Measurements from ENCODE around the gene TSPAN5. TPM values are rescaled to one million over a fixed set of nuclear protein-coding genes. Genes with fewer than 3 reads are reported as not detected.

Gene TSPAN5
- polyA plus RNA-seq, 1 of the 3 experiments (the other 2 are of a cell fraction), result 38.6 TPM

GRCh38 chr4:98508248-98508647 lies 150.2 kb downstream of the TSPAN5 start:
- Histone ChIP-seq H3K27me3 (ENCODE audit: insufficient read depth) (no peaks in the 10 kb centered on the region), H3F3A (replicated peaks; ENCODE audit: insufficient read depth) (peaks cover 18% of the 10 kb centered on the region), H4K20me1 (ENCODE audit: insufficient read depth) (no peaks in the 10 kb centered on the region), H2AFZ (ENCODE audit: low read depth) (no peak overlapping the region), H3K9ac (no peak overlapping the region), H3K4me1 (ENCODE audit: control insufficient read depth in 1 of 2, insufficient read depth in 2 of 2, low read depth in 1 of 2, low read length in 1 of 2) (peaks cover 0 to 41% of the 10 kb centered on the region in 2 experiments), H3K79me2 (ENCODE audit: insufficient read depth) (peaks cover 65% of the 10 kb centered on the region), H3K9me2 (no peaks in the 10 kb centered on the region), H3K36me3 (replicated peaks in 1 of 2; ENCODE audit: control insufficient read depth in 1 of 2, insufficient read depth in 2 of 2, low read length in 1 of 2) (peaks cover 2 to 9% of the 10 kb centered on the region in 2 experiments), H3K9me3 (no peaks in the 10 kb centered on the region), H3K27ac (ENCODE audit: low read depth in 2 of 2, low read length in 1 of 2) (peak overlapping the region in 1 of 2 experiments; percentile 88; a peak in 1 of 4 replicates), H3K4me3 (ENCODE audit: low read depth in 2 of 2, low read length in 1 of 2) (no peak overlapping the region), H3K4me2 (no peak overlapping the region)
- no peak for DNase-seq
- ChIA-PET CTCF (interaction anchor here (0.6 kb wide), 1 partner anchor 400 kb away, joined by 4 read pairs; no protein-coding TSS in a partner anchor), POLR2A (no interaction called here)
- WGBS (ENCODE audit: low lambda C conversion rate), result 94% methylated on average over 4 of the region's 4 CpGs
- TF ChIP-seq RXRA (IDR thresholded peaks at IDR 0.05; ENCODE audit: borderline replicate concordance, low read depth), result no peak
- TF ChIP-seq RCOR1 (IDR thresholded peaks at IDR 0.05; ENCODE audit: low read length), result no peak
- no peak for TF ChIP-seq TAF1 (IDR thresholded peaks at IDR 0.05; ENCODE audit: borderline replicate concordance, low read depth, low read length)
- TF ChIP-seq SMC3 (IDR thresholded peaks at IDR 0.05; ENCODE audit: low read depth, low read length), result no peak
- no peak for TF ChIP-seq GABPA (IDR thresholded peaks at IDR 0.05; ENCODE audit: low read depth)
- no peak for TF ChIP-seq MXI1 (IDR thresholded peaks at IDR 0.05; ENCODE audit: low read depth, low read length)
- no peak for TF ChIP-seq JUND (IDR thresholded peaks at IDR 0.05)
- no peak for TF ChIP-seq TEAD4 (IDR thresholded peaks at IDR 0.05; ENCODE audit: borderline replicate concordance, insufficient read depth)
- TF ChIP-seq FOSL2 (IDR thresholded peaks at IDR 0.05; ENCODE audit: borderline replicate concordance, low read depth), result no peak
- no peak for TF ChIP-seq PBX3 (IDR thresholded peaks at IDR 0.05)
- TF ChIP-seq YY1 (IDR thresholded peaks at IDR 0.05; ENCODE audit: low read depth), result no peak
- no peak for TF ChIP-seq NFIC (IDR thresholded peaks at IDR 0.05; ENCODE audit: borderline replicate concordance)
- TF ChIP-seq, protein P1, sequence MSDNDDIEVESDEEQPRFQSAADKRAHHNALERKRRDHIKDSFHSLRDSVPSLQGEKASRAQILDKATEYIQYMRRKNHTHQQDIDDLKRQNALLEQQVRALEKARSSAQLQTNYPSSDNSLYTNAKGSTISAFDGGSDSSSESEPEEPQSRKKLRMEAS (IDR thresholded peaks at IDR 0.05; ENCODE audit: low read depth), result no peak
- TF ChIP-seq FOXJ3 (CRISPR knock-in tag; IDR thresholded peaks at IDR 0.05), result no peak
- no peak for TF ChIP-seq EZH2phosphoT487 (IDR thresholded peaks at IDR 0.05; ENCODE audit: borderline replicate concordance, low read depth)

DNA sequence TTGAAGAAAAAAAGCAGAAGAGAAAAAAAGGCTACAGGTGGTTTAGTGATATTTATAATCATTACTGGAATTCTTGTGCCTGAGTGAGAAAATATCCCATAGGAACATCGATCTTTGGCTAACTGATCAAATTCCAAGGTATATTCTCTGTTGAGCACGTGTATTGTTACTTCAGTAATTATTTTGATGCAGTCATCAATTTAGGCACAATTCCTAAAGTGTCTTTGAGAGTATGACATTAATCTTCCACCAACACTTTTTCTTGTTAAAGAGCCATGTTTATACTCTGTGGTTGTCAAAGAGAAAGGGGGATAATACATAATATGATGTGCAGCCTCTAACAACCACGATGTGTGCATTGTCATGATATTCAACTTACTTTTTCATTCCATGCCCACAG lies 151.1 kb downstream of the TSPAN5 start:
- no peak for TF ChIP-seq POLR2AphosphoS5 (IDR thresholded peaks at IDR 0.05; ENCODE audit: low read depth, low read length)
- TF ChIP-seq TCF12 (IDR thresholded peaks at IDR 0.05), result no peak
- peaks cover 18% of the 10 kb centered on the region for H3F3A ChIP-seq (replicated peaks; ENCODE audit: insufficient read depth)
- no peak overlapping the region for H3K27ac ChIP-seq (ENCODE audit: low read depth in 2 of 2, low read length in 1 of 2)
- H4K20me1 ChIP-seq (ENCODE audit: insufficient read depth), result no peaks in the 10 kb centered on the region
- H2AFZ ChIP-seq (ENCODE audit: low read depth), result no peak overlapping the region
- no peak overlapping the region for H3K4me3 ChIP-seq (ENCODE audit: low read depth in 2 of 2, low read length in 1 of 2)
- H3K4me1 ChIP-seq (ENCODE audit: control insufficient read depth in 1 of 2, insufficient read depth in 2 of 2, low read depth in 1 of 2, low read length in 1 of 2), result peaks cover 0 to 41% of the 10 kb centered on the region in 2 experiments
- H3K36me3 ChIP-seq (replicated peaks in 1 of 2; ENCODE audit: control insufficient read depth in 1 of 2, insufficient read depth in 2 of 2, low read length in 1 of 2), result peaks cover 2 to 9% of the 10 kb centered on the region in 2 experiments
- peaks cover 55% of the 10 kb centered on the region for H3K79me2 ChIP-seq (ENCODE audit: insufficient read depth)
- H3K9me3 ChIP-seq, result no peaks in the 10 kb centered on the region
- CTCF ChIA-PET, result interaction anchor here (1.1 kb wide), 1 partner anchor 26 kb away, joined by 3 read pairs; no protein-coding TSS in a partner anchor
- H3K27me3 ChIP-seq (ENCODE audit: insufficient read depth), result no peaks in the 10 kb centered on the region
- no peak overlapping the region for H3K9ac ChIP-seq
- no peaks in the 10 kb centered on the region for H3K9me2 ChIP-seq
- DNase-seq, result no peak
- WGBS (ENCODE audit: low lambda C conversion rate), result 92% methylated on average over 3 of the region's 3 CpGs
- POLR2A ChIA-PET, result no interaction called here
- no peak overlapping the region for H3K4me2 ChIP-seq

Measured in SK-N-SH (cell line).